Keratinocyte (primary cell): ENCODE results near the gene MYL5. TPM values are rescaled to one million over a fixed set of nuclear protein-coding genes. Genes with fewer than 3 reads are reported as not detected.

Experiments used
- DNase-seq: peaks from one replicate; pipeline ENCODE4 v3.0.0-alpha.2; 2011; ENCODE audit warnings: low read depth, missing footprints, low spot score
- FAIRE-seq: peaks from 2 replicates; lab custom pipeline; 2011; peaks lifted over from hg19 to GRCh38; lab: Jason Lieb, UNC
- H2AFZ ChIP-seq: 2 replicates; pipeline ENCODE4 v1.6.0; 2012; ENCODE audit warnings: low read length, control low read depth, inconsistent platforms; ENCODE audit not compliant: control insufficient read depth
- H3K27ac ChIP-seq: 2 replicates; pipeline ENCODE4 v1.5.1; 2011; ENCODE audit warnings: low read length; ENCODE audit not compliant: control insufficient read depth, insufficient read depth
- H3K27me3 ChIP-seq: 3 replicates; pipeline ENCODE4 v1.6.0; 2011; ENCODE audit warnings: low read length; ENCODE audit not compliant: control insufficient read depth, insufficient read depth; ENCODE audit errors: extremely low read depth
- H3K36me3 ChIP-seq, 2 experiments: 2 replicates in 1 of 2; 3 replicates in 1 of 2; pipeline ENCODE4 v1.5.1; 2011; ENCODE audit warnings: low read length in 2 of 2, mild to moderate bottlenecking in 1 of 2; ENCODE audit not compliant: control insufficient read depth in 2 of 2, insufficient read depth in 2 of 2; ENCODE audit errors: extremely low read depth in 1 of 2
- H3K4me1 ChIP-seq: 3 replicates; pipeline ENCODE4 v1.5.1; 2011; ENCODE audit warnings: low read length; ENCODE audit not compliant: control insufficient read depth, insufficient read depth; ENCODE audit errors: extremely low read depth
- H3K4me2 ChIP-seq: 3 replicates; pipeline ENCODE4 v1.6.0; 2011; ENCODE audit warnings: low read depth, low read length; ENCODE audit not compliant: control insufficient read depth, insufficient read depth; ENCODE audit errors: extremely low read depth
- H3K4me3 ChIP-seq, 3 experiments: fragments of 200-600 bp in 1 of 3; sonication (generic) in 1 of 3; 2 replicates in 2 of 3; 3 replicates in 1 of 3; pipeline ENCODE4 v1.5.1; 2011 to 2016; ENCODE audit warnings: low read length in 3 of 3, mild to moderate bottlenecking in 3 of 3, control low read depth in 2 of 3, inconsistent platforms in 1 of 3, low read depth in 1 of 3, mixed read lengths in 1 of 3, mixed run types in 1 of 3, moderate library complexity in 1 of 3; ENCODE audit not compliant: control insufficient read depth in 2 of 3, insufficient read depth in 2 of 3; ENCODE audit errors: extremely low read depth in 1 of 3
- H3K79me2 ChIP-seq: 2 replicates; pipeline ENCODE4 v1.6.0; 2012; ENCODE audit warnings: low read length; ENCODE audit not compliant: control insufficient read depth, insufficient read depth
- H3K9ac ChIP-seq: 3 replicates; pipeline ENCODE4 v1.6.0; 2011; ENCODE audit warnings: low read length; ENCODE audit not compliant: control insufficient read depth, insufficient read depth; ENCODE audit errors: extremely low read depth
- H3K9me1 ChIP-seq: 3 replicates; pipeline ENCODE4 v1.6.0; 2011; ENCODE audit warnings: low read length; ENCODE audit not compliant: control insufficient read depth, insufficient read depth; ENCODE audit errors: extremely low read depth
- H3K9me3 ChIP-seq: 2 replicates; pipeline ENCODE4 v1.5.1; 2012; ENCODE audit warnings: low read depth, low read length; ENCODE audit not compliant: control insufficient read depth
- H4K20me1 ChIP-seq: 3 replicates; pipeline ENCODE4 v1.6.0; 2011; ENCODE audit warnings: low read length; ENCODE audit not compliant: control insufficient read depth, insufficient read depth; ENCODE audit errors: extremely low read depth
- CTCF ChIP-seq, 3 experiments: IDR thresholded peaks in 1 of 3; conservative IDR thresholded peaks in 1 of 3; optimal IDR thresholded peaks in 1 of 3; 2 replicates in 2 of 3; 3 replicates in 1 of 3; pipeline versions ENCODE3 to v1.5.1; 2011; ENCODE audit warnings: low read length in 3 of 3, mild to moderate bottlenecking in 3 of 3, moderate library complexity in 2 of 3, control low read depth in 1 of 3, inconsistent platforms in 1 of 3; ENCODE audit not compliant: insufficient read depth in 2 of 3; ENCODE audit errors: extremely low read depth in 1 of 3
- EZH2 ChIP-seq: IDR thresholded peaks from one replicate; pipeline ENCODE4 v1.6.1; 2012; ENCODE audit warnings: inconsistent platforms, mild to moderate bottlenecking, low read length, moderate library complexity
- dilution Hi-C: fragments of 300-500 bp; cut with MboI; formaldehyde crosslinking; loops from one replicate; pipeline ENCODE4 v1.7.0; 2020; ENCODE audit warnings: low sequenced_read_pairs; ENCODE audit not compliant: extremely low pct_ligation_motif_present
- polyA plus RNA-seq, 5 experiments: library from polyadenylated mRNA; depleted of rRNA in 3 of 5; stranded (reverse) in 3 of 5; stranded (forward) in 1 of 5; unstranded in 1 of 5; fragments of >200 nt; gene quantifications; 1 replicate in 1 of 5; 2 replicates in 3 of 5; 3 replicates in 1 of 5; pipeline versions ENCODE4 v1.2.1 to v1.2.3, GENCODE V29; 2011 to 2012; ENCODE audit warnings: missing spikeins in 2 of 5, low read depth in 1 of 5, low replicate concordance in 1 of 5

The MYL5 gene
- polyA plus RNA-seq, 1 donor (not counting 4 experiments of a cell fraction or from before 2014, with no cell fraction given): 8.0 TPM

- Histone ChIP-seq H3K4me1 (no peaks in the 10 kb centered on the region), H3K36me3 (no peaks in the 10 kb centered on the region), H2AFZ (no peak overlapping the region), H3K4me3 (no peak overlapping the region), H3K27ac (no peak overlapping the region), H3K9me3 (peaks cover 3% of the 10 kb centered on the region), H3K79me2 (no peaks in the 10 kb centered on the region), H3K9me1 (no peaks in the 10 kb centered on the region), H3K27me3 (peaks cover 18% of the 10 kb centered on the region), H4K20me1 (no peaks in the 10 kb centered on the region), H3K9ac (no peak overlapping the region), H3K4me2 (no peak overlapping the region)
- DNase-seq (no peak), FAIRE-seq (no peak)
- no peak for TF ChIP-seq CTCF (optimal IDR thresholded peaks at IDR 0.05 in 1 of 3, IDR thresholded peaks at IDR 0.05 in 1 of 3, conservative IDR thresholded peaks at IDR 0.05 in 1 of 3; ENCODE audit: extremely low read depth in 1 of 3, insufficient read depth in 2 of 3, low read length in 3 of 3)
- TF ChIP-seq EZH2: no peak
- dilution Hi-C loops: no loop called here
These were observed 13.1 kb upstream of the MYL5 start for GRCh38 chr4:661231-661630.

DNA sequence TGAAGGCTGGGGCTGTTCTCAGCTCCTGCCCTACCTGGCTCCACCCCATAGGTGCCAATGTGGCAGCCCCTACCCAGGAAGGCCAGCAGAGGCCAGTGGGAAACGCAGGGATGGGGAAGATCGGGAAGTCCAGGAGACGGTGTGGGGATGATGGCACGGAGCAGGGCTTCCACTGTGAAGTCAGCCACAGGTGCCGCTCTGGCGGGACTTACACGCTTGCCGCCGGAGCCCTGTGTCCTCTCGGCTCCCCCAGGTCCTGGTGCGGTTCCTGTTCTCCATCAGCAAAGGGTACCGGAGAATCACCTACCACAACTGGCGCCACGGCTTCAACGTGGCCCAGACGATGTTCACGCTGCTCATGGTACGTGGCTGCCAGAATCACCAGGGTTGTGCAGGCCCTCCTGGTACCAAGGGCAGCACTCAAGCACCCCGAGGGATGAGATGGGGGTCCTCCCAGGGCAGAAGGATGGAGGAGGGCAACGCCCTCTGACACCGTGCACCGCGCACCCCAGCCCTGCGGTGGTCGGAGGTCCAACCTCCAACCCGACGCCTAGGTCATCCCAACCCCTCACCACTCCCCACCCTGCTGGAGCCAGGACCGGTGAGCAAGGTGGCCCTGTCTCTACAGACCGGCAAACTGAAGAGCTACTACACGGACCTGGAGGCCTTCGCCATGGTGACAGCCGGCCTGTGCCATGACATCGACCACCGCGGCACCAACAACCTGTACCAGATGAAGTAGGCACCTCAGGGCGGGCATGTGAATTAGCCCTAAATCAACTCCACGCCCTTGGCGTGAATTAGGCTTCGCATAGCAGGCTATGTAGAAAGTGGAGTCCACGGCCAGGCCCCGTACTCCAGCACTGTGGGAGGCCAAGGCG, 12.2 kb upstream of the MYL5 start:
- no peak overlapping the region for H3K9ac ChIP-seq
- FAIRE-seq (no peak), DNase-seq (no peak)
- dilution Hi-C loops: no loop called here
- H3K9me3 ChIP-seq: peaks cover 3% of the 10 kb centered on the region
- H3K4me3 ChIP-seq: no peak overlapping the region
- H4K20me1 ChIP-seq: no peaks in the 10 kb centered on the region
- no peaks in the 10 kb centered on the region for H3K36me3 ChIP-seq
- H3K27ac ChIP-seq: no peak overlapping the region
- H2AFZ ChIP-seq: no peak overlapping the region
- no peaks in the 10 kb centered on the region for H3K9me1 ChIP-seq
- TF ChIP-seq EZH2: no peak
- no peak for TF ChIP-seq CTCF (optimal IDR thresholded peaks at IDR 0.05 in 1 of 3, IDR thresholded peaks at IDR 0.05 in 1 of 3, conservative IDR thresholded peaks at IDR 0.05 in 1 of 3; ENCODE audit: extremely low read depth in 1 of 3, insufficient read depth in 2 of 3, low read length in 3 of 3)
- H3K4me1 ChIP-seq: no peaks in the 10 kb centered on the region
- peaks cover 18% of the 10 kb centered on the region for H3K27me3 ChIP-seq
- no peak overlapping the region for H3K4me2 ChIP-seq
- H3K79me2 ChIP-seq: no peaks in the 10 kb centered on the region
